GM21786 (cell line): ENCODE data around the gene GIGYF2.

Experiments
- ATAC-seq: cut with Tn5 transposase; IDR thresholded peaks from one replicate; pipeline ENCODE4 v1.9.1; 2021; ENCODE audit not compliant: unreplicated experiment

The GIGYF2 gene

GRCh38 chr2:232863996-232864395 lies 166.9 kb downstream of the GIGYF2 start:
- no peak for ATAC-seq

GRCh38 chr2:232865165-232865564 lies 168.0 kb downstream of the GIGYF2 start:
- ATAC-seq = no peak

- ATAC-seq = no peak
Observed at GRCh38 chr2:232866104-232866503, 169.0 kb downstream of the GIGYF2 start.

GRCh38 chr2:232869138-232870017 lies 172.2 kb downstream of the GIGYF2 start:
- no peak for ATAC-seq

- no peak for ATAC-seq
Observed at GRCh38 chr2:232870018-232870765, 173.1 kb downstream of the GIGYF2 start, which contains the start of gene SNORC. TSS of gene SNORC (plus strand) at chr2:232870264. CDS start at chr2:232870342, 78 bp downstream.

GRCh38 chr2:232870766-232871371 lies 173.7 kb downstream of the GIGYF2 start:
- ATAC-seq = no peak

GRCh38 chr2:232871418-232871834 lies 174.3 kb downstream of the GIGYF2 start:
- ATAC-seq = no peak

- no peak for ATAC-seq
Observed at GRCh38 chr2:232871835-232872736, 175.0 kb downstream of the GIGYF2 start.

GRCh38 chr2:232872826-232873225 lies 175.7 kb downstream of the GIGYF2 start:
- ATAC-seq = no peak

- ATAC-seq = no peak
Observed at GRCh38 chr2:232873292-232873908, 176.3 kb downstream of the GIGYF2 start.

GRCh38 chr2:232873909-232874641 lies 176.9 kb downstream of the GIGYF2 start:
- ATAC-seq = no peak

- ATAC-seq = no peak
Observed at GRCh38 chr2:232874677-232875223, 177.6 kb downstream of the GIGYF2 start.

GRCh38 chr2:232875256-232876121 lies 178.4 kb downstream of the GIGYF2 start:
- no peak for ATAC-seq

- no peak for ATAC-seq
Observed at GRCh38 chr2:232876161-232876977, 179.2 kb downstream of the GIGYF2 start.

GRCh38 chr2:232876978-232877441 lies 179.9 kb downstream of the GIGYF2 start:
- no peak for ATAC-seq

- no peak for ATAC-seq
Observed at GRCh38 chr2:232877940-232878511, 180.9 kb downstream of the GIGYF2 start.
